Stimulated activated CD8-positive, alpha-beta memory T cell treated with anti-CD3 and anti-CD28 coated beads, Interleukin-2, amount 100 ng/mL, for 1 hour (primary cell): ENCODE data around the gene ARHGEF12.

ENCODE experiments used
- DNase-seq, 2 donors: peaks; one replicate each; pipeline ENCODE4 v3.0.0-alpha.2; 2020; ENCODE audit warnings: low read depth in 2 of 2

The ARHGEF12 gene

GRCh38 chr11:120339394-120339890 is 3.2 kb downstream of the ARHGEF12 start:
- DNase-seq, result no peak

GRCh38 chr11:120340529-120340928 is 4.3 kb downstream of the ARHGEF12 start:
- DNase-seq, result no peak

GRCh38 chr11:120342226-120342625 is 6.0 kb downstream of the ARHGEF12 start:
- no peak for DNase-seq

- no peak for DNase-seq
Measured at GRCh38 chr11:120342678-120343077, 6.5 kb downstream of the ARHGEF12 start.

- DNase-seq, result no peak
Measured at GRCh38 chr11:120343429-120343828, 7.2 kb downstream of the ARHGEF12 start.

GRCh38 chr11:120344302-120345004 is 8.2 kb downstream of the ARHGEF12 start:
- peak in 1 of 2 donors; percentile 11 for DNase-seq

- no peak for DNase-seq
Measured at GRCh38 chr11:120346233-120346632, 10.0 kb downstream of the ARHGEF12 start.

GRCh38 chr11:120350637-120351036 is 14.4 kb downstream of the ARHGEF12 start:
- no peak for DNase-seq

- no peak for DNase-seq
Measured at GRCh38 chr11:120352405-120352804, 16.2 kb downstream of the ARHGEF12 start.

- no peak for DNase-seq
Measured at GRCh38 chr11:120354068-120354467, 17.9 kb downstream of the ARHGEF12 start.

- DNase-seq, result no peak
Measured at GRCh38 chr11:120354779-120355178, 18.6 kb downstream of the ARHGEF12 start.

- no peak for DNase-seq
Measured at GRCh38 chr11:120357620-120358019, 21.4 kb downstream of the ARHGEF12 start.

- no peak for DNase-seq
Measured at GRCh38 chr11:120358729-120359128, 22.5 kb downstream of the ARHGEF12 start.

GRCh38 chr11:120363436-120363835 is 27.2 kb downstream of the ARHGEF12 start:
- no peak for DNase-seq

GRCh38 chr11:120365512-120365911 is 29.3 kb downstream of the ARHGEF12 start:
- DNase-seq, result no peak

GRCh38 chr11:120372296-120372695 is 36.1 kb downstream of the ARHGEF12 start:
- DNase-seq, result no peak

GRCh38 chr11:120375076-120375475 is 38.9 kb downstream of the ARHGEF12 start:
- no peak for DNase-seq

- no peak for DNase-seq
Measured at GRCh38 chr11:120376547-120377182, 40.5 kb downstream of the ARHGEF12 start.

GRCh38 chr11:120378474-120378873 is 42.3 kb downstream of the ARHGEF12 start:
- no peak for DNase-seq

GRCh38 chr11:120381401-120381800 is 45.2 kb downstream of the ARHGEF12 start:
- DNase-seq, result no peak

- no peak for DNase-seq
Measured at GRCh38 chr11:120383518-120384155, 47.4 kb downstream of the ARHGEF12 start.

- no peak for DNase-seq
Measured at GRCh38 chr11:120384476-120384875, 48.3 kb downstream of the ARHGEF12 start.

- DNase-seq, result no peak
Measured at GRCh38 chr11:120385110-120385509, 48.9 kb downstream of the ARHGEF12 start.
